ENCODE results near the gene TBC1D4. TPM values are rescaled to one million over a fixed set of nuclear protein-coding genes. Genes with fewer than 3 reads are reported as not detected.
A peak's percentile ranks its signal among the peaks of the same experiment; 100 is the strongest.

Gene TBC1D4
- total and polyA plus RNA-seq, 10 of the 15 experiments (the other 5 are each of a cell fraction or from before 2014, with no cell fraction given): 11.0 to 38.6 (median 25.5) TPM

DNA sequence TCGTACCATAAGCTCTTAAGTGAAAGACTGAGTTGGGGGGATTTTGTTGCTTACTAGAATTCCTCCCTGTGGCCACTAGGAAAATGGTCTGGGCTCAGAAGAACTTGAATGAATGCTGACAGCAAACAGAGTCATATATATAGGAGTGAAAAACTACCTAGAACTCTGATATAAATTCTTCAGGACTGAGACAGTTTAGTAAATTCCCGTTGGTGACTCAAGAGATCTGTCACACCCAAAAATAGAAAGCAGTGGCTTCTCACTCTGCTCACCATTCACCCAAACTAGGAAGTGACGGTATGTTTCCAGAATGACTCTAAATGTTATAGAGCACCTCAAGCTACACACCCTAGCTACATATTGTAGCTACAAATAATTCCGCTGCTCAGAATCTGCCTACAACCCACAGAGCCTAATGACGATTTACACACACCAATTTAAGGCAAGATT is 116.2 kb downstream of the TBC1D4 start (continued):
- TF ChIP-seq MXI1 (IDR thresholded peaks at IDR 0.05; ENCODE audit: low read depth, low read length) (peak; percentile 42; the same call in 1 of the 2 replicates), NR2C2 (IDR thresholded peaks at IDR 0.05; ENCODE audit: borderline replicate concordance, control insufficient read depth, insufficient read length, low read depth) (no peak), ATF7 (IDR thresholded peaks at IDR 0.05; ENCODE audit: low read depth) (peak; percentile 94), TBL1XR1 (IDR thresholded peaks at IDR 0.05; ENCODE audit: low read depth, low read length) (peak; percentile 40; the same call in 1 of the 2 replicates), MTA3 (IDR thresholded peaks at IDR 0.05; ENCODE audit: borderline replicate concordance, low read length) (no peak), MEF2A (IDR thresholded peaks at IDR 0.05; ENCODE audit: insufficient read depth, low read depth, low read length) (peak; percentile 99), ZNF217 (IDR thresholded peaks at IDR 0.05) (no peak), CEBPB (IDR thresholded peaks at IDR 0.05; ENCODE audit: borderline replicate concordance in 1 of 2, low read depth in 2 of 2, low read length in 2 of 2) (no peak), ZNF274 (IDR thresholded peaks at IDR 0.05; ENCODE audit: insufficient read depth, insufficient read length) (no peak), KLF5 (IDR thresholded peaks at IDR 0.05; ENCODE audit: partially characterized antibody) (no peak), FOXK2 (IDR thresholded peaks at IDR 0.05) (no peak), POLR2AphosphoS5 (IDR thresholded peaks at IDR 0.05; ENCODE audit: low read length) (no peak), ZSCAN29 (IDR thresholded peaks at IDR 0.05) (no peak), RFX5 (IDR thresholded peaks at IDR 0.05; ENCODE audit: low read depth, low read length) (peak; percentile 79), ASH2L (IDR thresholded peaks at IDR 0.05; ENCODE audit: borderline replicate concordance, low read depth) (no peak), SMAD5 (IDR thresholded peaks at IDR 0.05; ENCODE audit: low read depth) (no peak), SPI1 (IDR thresholded peaks at IDR 0.05; ENCODE audit: borderline replicate concordance, insufficient read depth, low read depth, low read length) (peak; percentile 58; the same call in 1 of the 2 replicates), SMARCA5 (IDR thresholded peaks at IDR 0.05) (no peak)
- TF ChIP-seq, protein P1, sequence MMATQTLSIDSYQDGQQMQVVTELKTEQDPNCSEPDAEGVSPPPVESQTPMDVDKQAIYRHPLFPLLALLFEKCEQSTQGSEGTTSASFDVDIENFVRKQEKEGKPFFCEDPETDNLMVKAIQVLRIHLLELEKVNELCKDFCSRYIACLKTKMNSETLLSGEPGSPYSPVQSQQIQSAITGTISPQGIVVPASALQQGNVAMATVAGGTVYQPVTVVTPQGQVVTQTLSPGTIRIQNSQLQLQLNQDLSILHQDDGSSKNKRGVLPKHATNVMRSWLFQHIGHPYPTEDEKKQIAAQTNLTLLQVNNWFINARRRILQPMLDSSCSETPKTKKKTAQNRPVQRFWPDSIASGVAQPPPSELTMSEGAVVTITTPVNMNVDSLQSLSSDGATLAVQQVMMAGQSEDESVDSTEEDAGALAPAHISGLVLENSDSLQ (IDR thresholded peaks at IDR 0.05): peak; percentile 35; the same call in 1 of the 2 replicates
- TF ChIP-seq, protein P2, sequence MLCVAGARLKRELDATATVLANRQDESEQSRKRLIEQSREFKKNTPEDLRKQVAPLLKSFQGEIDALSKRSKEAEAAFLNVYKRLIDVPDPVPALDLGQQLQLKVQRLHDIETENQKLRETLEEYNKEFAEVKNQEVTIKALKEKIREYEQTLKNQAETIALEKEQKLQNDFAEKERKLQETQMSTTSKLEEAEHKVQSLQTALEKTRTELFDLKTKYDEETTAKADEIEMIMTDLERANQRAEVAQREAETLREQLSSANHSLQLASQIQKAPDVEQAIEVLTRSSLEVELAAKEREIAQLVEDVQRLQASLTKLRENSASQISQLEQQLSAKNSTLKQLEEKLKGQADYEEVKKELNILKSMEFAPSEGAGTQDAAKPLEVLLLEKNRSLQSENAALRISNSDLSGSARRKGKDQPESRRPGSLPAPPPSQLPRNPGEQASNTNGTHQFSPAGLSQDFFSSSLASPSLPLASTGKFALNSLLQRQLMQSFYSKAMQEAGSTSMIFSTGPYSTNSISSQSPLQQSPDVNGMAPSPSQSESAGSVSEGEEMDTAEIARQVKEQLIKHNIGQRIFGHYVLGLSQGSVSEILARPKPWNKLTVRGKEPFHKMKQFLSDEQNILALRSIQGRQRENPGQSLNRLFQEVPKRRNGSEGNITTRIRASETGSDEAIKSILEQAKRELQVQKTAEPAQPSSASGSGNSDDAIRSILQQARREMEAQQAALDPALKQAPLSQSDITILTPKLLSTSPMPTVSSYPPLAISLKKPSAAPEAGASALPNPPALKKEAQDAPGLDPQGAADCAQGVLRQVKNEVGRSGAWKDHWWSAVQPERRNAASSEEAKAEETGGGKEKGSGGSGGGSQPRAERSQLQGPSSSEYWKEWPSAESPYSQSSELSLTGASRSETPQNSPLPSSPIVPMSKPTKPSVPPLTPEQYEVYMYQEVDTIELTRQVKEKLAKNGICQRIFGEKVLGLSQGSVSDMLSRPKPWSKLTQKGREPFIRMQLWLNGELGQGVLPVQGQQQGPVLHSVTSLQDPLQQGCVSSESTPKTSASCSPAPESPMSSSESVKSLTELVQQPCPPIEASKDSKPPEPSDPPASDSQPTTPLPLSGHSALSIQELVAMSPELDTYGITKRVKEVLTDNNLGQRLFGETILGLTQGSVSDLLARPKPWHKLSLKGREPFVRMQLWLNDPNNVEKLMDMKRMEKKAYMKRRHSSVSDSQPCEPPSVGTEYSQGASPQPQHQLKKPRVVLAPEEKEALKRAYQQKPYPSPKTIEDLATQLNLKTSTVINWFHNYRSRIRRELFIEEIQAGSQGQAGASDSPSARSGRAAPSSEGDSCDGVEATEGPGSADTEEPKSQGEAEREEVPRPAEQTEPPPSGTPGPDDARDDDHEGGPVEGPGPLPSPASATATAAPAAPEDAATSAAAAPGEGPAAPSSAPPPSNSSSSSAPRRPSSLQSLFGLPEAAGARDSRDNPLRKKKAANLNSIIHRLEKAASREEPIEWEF (IDR thresholded peaks at IDR 0.05; ENCODE audit: insufficient replicate concordance, low read depth, low read length): peak; percentile 37
- TF ChIP-seq, protein P3, sequence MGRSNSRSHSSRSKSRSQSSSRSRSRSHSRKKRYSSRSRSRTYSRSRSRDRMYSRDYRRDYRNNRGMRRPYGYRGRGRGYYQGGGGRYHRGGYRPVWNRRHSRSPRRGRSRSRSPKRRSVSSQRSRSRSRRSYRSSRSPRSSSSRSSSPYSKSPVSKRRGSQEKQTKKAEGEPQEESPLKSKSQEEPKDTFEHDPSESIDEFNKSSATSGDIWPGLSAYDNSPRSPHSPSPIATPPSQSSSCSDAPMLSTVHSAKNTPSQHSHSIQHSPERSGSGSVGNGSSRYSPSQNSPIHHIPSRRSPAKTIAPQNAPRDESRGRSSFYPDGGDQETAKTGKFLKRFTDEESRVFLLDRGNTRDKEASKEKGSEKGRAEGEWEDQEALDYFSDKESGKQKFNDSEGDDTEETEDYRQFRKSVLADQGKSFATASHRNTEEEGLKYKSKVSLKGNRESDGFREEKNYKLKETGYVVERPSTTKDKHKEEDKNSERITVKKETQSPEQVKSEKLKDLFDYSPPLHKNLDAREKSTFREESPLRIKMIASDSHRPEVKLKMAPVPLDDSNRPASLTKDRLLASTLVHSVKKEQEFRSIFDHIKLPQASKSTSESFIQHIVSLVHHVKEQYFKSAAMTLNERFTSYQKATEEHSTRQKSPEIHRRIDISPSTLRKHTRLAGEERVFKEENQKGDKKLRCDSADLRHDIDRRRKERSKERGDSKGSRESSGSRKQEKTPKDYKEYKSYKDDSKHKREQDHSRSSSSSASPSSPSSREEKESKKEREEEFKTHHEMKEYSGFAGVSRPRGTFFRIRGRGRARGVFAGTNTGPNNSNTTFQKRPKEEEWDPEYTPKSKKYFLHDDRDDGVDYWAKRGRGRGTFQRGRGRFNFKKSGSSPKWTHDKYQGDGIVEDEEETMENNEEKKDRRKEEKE (IDR thresholded peaks at IDR 0.05): no peak
- TF ChIP-seq, protein P4, sequence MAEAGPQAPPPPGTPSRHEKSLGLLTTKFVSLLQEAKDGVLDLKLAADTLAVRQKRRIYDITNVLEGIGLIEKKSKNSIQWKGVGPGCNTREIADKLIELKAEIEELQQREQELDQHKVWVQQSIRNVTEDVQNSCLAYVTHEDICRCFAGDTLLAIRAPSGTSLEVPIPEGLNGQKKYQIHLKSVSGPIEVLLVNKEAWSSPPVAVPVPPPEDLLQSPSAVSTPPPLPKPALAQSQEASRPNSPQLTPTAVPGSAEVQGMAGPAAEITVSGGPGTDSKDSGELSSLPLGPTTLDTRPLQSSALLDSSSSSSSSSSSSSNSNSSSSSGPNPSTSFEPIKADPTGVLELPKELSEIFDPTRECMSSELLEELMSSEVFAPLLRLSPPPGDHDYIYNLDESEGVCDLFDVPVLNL (IDR thresholded peaks at IDR 0.05; ENCODE audit: low read depth, low read length): no peak

Measured in GM12878 (cell line).